Psoas muscle (tissue), 8 donors: Measurements from ENCODE around the gene CXXC5. TPM values are rescaled to one million over a fixed set of nuclear protein-coding genes. Genes with fewer than 3 reads are reported as not detected.
A peak's percentile ranks its signal among the peaks of the same experiment; 100 is the strongest.
"Not testable (repeated sequence)": the region's sequence is repeated elsewhere in the genome, so short reads cannot be mapped to it uniquely, and the experiment has no call there.

Experiments
- ATAC-seq, 4 donors: fragments of 200-7000 bp; cut with Tn5 transposase; one replicate each; pipeline ENCODE4 v1.9.1; 2020; ENCODE audit warnings: moderate library complexity in 3 of 4, mild to moderate bottlenecking in 2 of 4
- DNase-seq, 2 donors: peaks; one replicate each; pipeline ENCODE4 v3.0.0-alpha.2; 2020
- H3K27ac ChIP-seq: fragments of 200-600 bp; one replicate; pipeline ENCODE4 v1.8.0; 2022
- H3K27me3 ChIP-seq, 3 donors: fragments of 200-600 bp in 1 of 3; one replicate each; pipeline versions ENCODE4 v1.6.1 to v1.8.0; 2013 to 2022; ENCODE audit warnings: low read length in 2 of 3, mild to moderate bottlenecking in 2 of 3, moderate library complexity in 1 of 3; ENCODE audit not compliant: insufficient read depth in 3 of 3
- H3K36me3 ChIP-seq, 2 donors: fragments of 200-600 bp in 1 of 2; one replicate each; pipeline versions ENCODE4 v1.6.1 to v1.8.0; 2013 to 2022; ENCODE audit warnings: low read depth in 1 of 2, mild to moderate bottlenecking in 1 of 2, moderate library complexity in 1 of 2; ENCODE audit not compliant: insufficient read depth in 1 of 2
- H3K4me1 ChIP-seq: fragments of 200-600 bp; one replicate; pipeline ENCODE4 v1.8.0; 2022
- H3K4me3 ChIP-seq: fragments of 200-600 bp; one replicate; pipeline ENCODE4 v1.8.0; 2022; ENCODE audit warnings: mild to moderate bottlenecking
- H3K9me3 ChIP-seq: fragments of 200-600 bp; one replicate; pipeline ENCODE4 v1.8.0; 2022
- CTCF ChIP-seq: fragments of 200-600 bp; IDR thresholded peaks from one replicate; pipeline ENCODE4 v1.8.0; 2022; ENCODE audit warnings: antibody characterized with exemption
- WGBS, 3 donors: extraction: QIAGEN DNeasy Blood & Tissue Kit; methylation state at CpG; one replicate each; pipeline versions ENCODE4 v1.1.6 to v1.1.7; 2013; 5-methylcytosine and 5-hydroxymethylcytosine counted together
- intact Hi-C, 2 donors: fragments of 100-400 bp; cut with DNase I; formaldehyde crosslinking; loops; one replicate each; pipeline versions ENCODE4 v1.11.0 to v1.14.2; 2022
- polyA plus RNA-seq, 3 donors: library from polyadenylated mRNA; stranded (reverse); fragments of 200-250 nt; gene quantifications; one replicate each; pipeline ENCODE4 v1.2.3, GENCODE V29; 2013
- total RNA-seq, 4 donors: library from RNA; stranded (reverse); fragmentation: NEBNext Ultra II Directional in 2 of 4; extraction: Animal tissue kit (Norgen Biotek cat#: 25700) in 2 of 4; gene quantifications; one replicate each; pipeline versions ENCODE4 v1.2.1 to v1.2.4, GENCODE V29; 2021 to 2023
- donor health status: healthy with polysubstance abuse.
- donor health status: DM: no; HTN: no; CAD: no; lungs with moderate emphysema.
- donor health status: Bipolar disorder and iron deficiency.
- donor health status: healthy.
- donor health status: DM: yes; HTN: yes; CAD: no.
- donor health status: DM: no; HTN: no; CAD: no.
- donor health status: DM: no; HTN: no; CAD: no.
- donor health status: DM: yes; HTN: yes; CAD: no.

The CXXC5 gene
- total and polyA plus RNA-seq, 7 donors: 24.5 to 88.3 (median 47.2) TPM

GRCh38 chr5:139725073-139725830 lies 77.1 kb downstream of the CXXC5 start:
- Histone ChIP-seq H3K36me3 (no peaks in the 10 kb centered on the region), H3K27me3 (no peaks in the 10 kb centered on the region), H3K9me3 (no peaks in the 10 kb centered on the region), H3K27ac (no peak overlapping the region), H3K4me3 (no peak overlapping the region), H3K4me1 (no peaks in the 10 kb centered on the region)
- ATAC-seq: peak; percentile 41 to 68 (median 60)
- no peak for TF ChIP-seq CTCF
- intact Hi-C loops: no loop called here
- 58 to 65% (median 58%) methylated on average over 13 of the region's 13 CpGs for WGBS, 3 donors
- DNase-seq: peak; percentile 50 to 66

- no peaks in the 10 kb centered on the region for H3K36me3 ChIP-seq
- H3K4me1 ChIP-seq: no peaks in the 10 kb centered on the region
- no peak for TF ChIP-seq CTCF
- H3K27me3 ChIP-seq: no peaks in the 10 kb centered on the region
- 96 to 98% (median 98%) methylated on average over 2 to 3 of the region's 3 CpGs for WGBS, 3 donors
- DNase-seq (no peak), ATAC-seq (no peak)
- no peaks in the 10 kb centered on the region for H3K9me3 ChIP-seq
- no peak overlapping the region for H3K27ac ChIP-seq
- intact Hi-C loops: no loop called here
- no peak overlapping the region for H3K4me3 ChIP-seq
Observed at GRCh38 chr5:139726248-139726647, 78.1 kb downstream of the CXXC5 start.

- DNase-seq, H3K27me3 ChIP-seq, H3K4me1 ChIP-seq, intact Hi-C loops, ATAC-seq, H3K4me3 ChIP-seq, H3K27ac ChIP-seq, H3K9me3 ChIP-seq, H3K36me3 ChIP-seq: not testable (repeated sequence)
- 86 to 92% (median 87%) methylated on average over 9 of the region's 9 CpGs for WGBS, 3 donors
Observed at GRCh38 chr5:139727615-139728014, 79.5 kb downstream of the CXXC5 start.

- Histone ChIP-seq H3K27ac (no peak overlapping the region), H3K4me3 (no peak overlapping the region), H3K27me3 (no peaks in the 10 kb centered on the region), H3K36me3 (no peaks in the 10 kb centered on the region), H3K9me3 (no peaks in the 10 kb centered on the region), H3K4me1 (no peaks in the 10 kb centered on the region)
- no peak for DNase-seq
- no peak for TF ChIP-seq CTCF
- no peak for ATAC-seq
- intact Hi-C loops: no loop called here
- 54 to 76% (median 68%) methylated on average over 3 of the region's 3 CpGs for WGBS, 3 donors
Observed at GRCh38 chr5:139731281-139731680, 83.1 kb downstream of the CXXC5 start.

- Histone ChIP-seq H3K9me3 (no peaks in the 10 kb centered on the region), H3K36me3 (no peaks in the 10 kb centered on the region), H3K4me3 (no peak overlapping the region), H3K27ac (no peak overlapping the region), H3K4me1 (no peaks in the 10 kb centered on the region), H3K27me3 (no peaks in the 10 kb centered on the region)
- TF ChIP-seq CTCF: no peak
- 96 to 98% (median 97%) methylated on average over 2 of the region's 2 CpGs for WGBS, 3 donors
- intact Hi-C loops: no loop called here
- ATAC-seq (no peak), DNase-seq (no peak)
Observed at GRCh38 chr5:139732019-139732418, 83.9 kb downstream of the CXXC5 start.
